Cortex of kidney (tissue), 1 donor: Measurements from ENCODE around the gene KAT6B.
"Not testable (repeated sequence)": the region's sequence is repeated elsewhere in the genome, so short reads cannot be mapped to it uniquely, and the experiment has no call there.

Source experiments
- DNase-seq: peaks from one replicate; lab custom pipeline; 2025; lab: John Stamatoyannopoulos, UW

Gene KAT6B

GRCh38 chr10:75037171-75038153, 211.1 kb downstream of the KAT6B start:
- no peak for DNase-seq

- no peak for DNase-seq
Measured at GRCh38 chr10:75038335-75038734, 211.9 kb downstream of the KAT6B start.

- no peak for DNase-seq
Measured at GRCh38 chr10:75040576-75040975, 214.2 kb downstream of the KAT6B start.

- DNase-seq, result no peak
Measured at GRCh38 chr10:75042292-75042974, 216.0 kb downstream of the KAT6B start.

GRCh38 chr10:75043256-75044131, 217.1 kb downstream of the KAT6B start:
- DNase-seq, result no peak

GRCh38 chr10:75048669-75049098, 222.3 kb downstream of the KAT6B start:
- DNase-seq, result no peak

- no peak for DNase-seq
Measured at GRCh38 chr10:75049316-75050148, 223.1 kb downstream of the KAT6B start.

- DNase-seq, result no peak
Measured at GRCh38 chr10:75050149-75050919, 223.9 kb downstream of the KAT6B start.

GRCh38 chr10:75051308-75051707, 224.9 kb downstream of the KAT6B start:
- no peak for DNase-seq

GRCh38 chr10:75055896-75056406, 229.6 kb downstream of the KAT6B start:
- not testable (repeated sequence) for DNase-seq

- DNase-seq, result no peak
Measured at GRCh38 chr10:75057680-75058079, 231.3 kb downstream of the KAT6B start.

GRCh38 chr10:75058161-75058560, 231.8 kb downstream of the KAT6B start:
- no peak for DNase-seq

- DNase-seq, result no peak
Measured at GRCh38 chr10:75061709-75062505, 235.5 kb downstream of the KAT6B start.

GRCh38 chr10:75062506-75063299, 236.3 kb downstream of the KAT6B start:
- DNase-seq, result no peak

- no peak for DNase-seq
Measured at GRCh38 chr10:75063461-75064230, 237.2 kb downstream of the KAT6B start.

- DNase-seq, result no peak
Measured at GRCh38 chr10:75065076-75065475, 238.7 kb downstream of the KAT6B start.

- no peak for DNase-seq
Measured at GRCh38 chr10:75066271-75066670, 239.9 kb downstream of the KAT6B start.

GRCh38 chr10:75067272-75067671, 240.9 kb downstream of the KAT6B start:
- DNase-seq, result no peak
